Calu3 (cell line): ENCODE results near the gene CD81. TPM values are rescaled to one million over a fixed set of nuclear protein-coding genes. Genes with fewer than 3 reads are reported as not detected.
"Not testable (repeated sequence)": the region's sequence is repeated elsewhere in the genome, so short reads cannot be mapped to it uniquely, and the experiment has no call there.

Experiments used
- BruUV-seq: library from RNA; stranded (reverse); fragments of 400-500 nt; replicated peaks from 2 replicates; lab custom pipeline; 2021; lab: Mats Ljungman, UMichigan
- CTCF ChIA-PET: fragments of 300-600 bp; sonication (Branson Sonifier 250); formaldehyde crosslinking; loops from one replicate; lab custom pipeline; 2022; ENCODE audit warnings: antibody characterized with exemption; lab: Charles Lee
- DNase-seq: peaks from one replicate; pipeline ENCODE4 v3.0.0; 2022
- H3K27ac Mint-ChIP-seq: one replicate; pipeline ENCODE4 v1.8.0; 2022; ENCODE audit warnings: mixed read lengths; ENCODE audit not compliant: unreplicated experiment
- H3K27me3 Mint-ChIP-seq: one replicate; pipeline ENCODE4 v1.8.0; 2022; ENCODE audit warnings: mixed read lengths; ENCODE audit not compliant: unreplicated experiment
- H3K36me3 Mint-ChIP-seq: one replicate; pipeline ENCODE4 v1.8.0; 2022; ENCODE audit warnings: mild to moderate bottlenecking, moderate library complexity, mixed read lengths; ENCODE audit not compliant: insufficient read depth, unreplicated experiment
- H3K4me1 Mint-ChIP-seq: one replicate; pipeline ENCODE4 v1.8.0; 2022; ENCODE audit warnings: mild to moderate bottlenecking, low read depth, mixed read lengths; ENCODE audit not compliant: unreplicated experiment
- H3K4me3 Mint-ChIP-seq: one replicate; pipeline ENCODE4 v1.8.0; 2022; ENCODE audit warnings: mild to moderate bottlenecking, low read depth, moderate library complexity, mixed read lengths; ENCODE audit not compliant: unreplicated experiment
- H3K9me3 Mint-ChIP-seq: one replicate; pipeline ENCODE4 v1.8.0; 2022; ENCODE audit warnings: low read depth, mixed read lengths; ENCODE audit not compliant: unreplicated experiment
- intact Hi-C: fragments of 100-400 bp; cut with micrococcal nuclease; formaldehyde crosslinking; loops from one replicate; pipeline ENCODE4 v1.10.0; 2022; ENCODE audit not compliant: unreplicated experiment
- total RNA-seq: library from RNA; stranded (reverse); gene quantifications from 2 replicates; pipeline ENCODE4 v1.2.3, GENCODE V29; 2022
- TF ChIP-seq, protein P1 (sequence below): fragments of 200-600 bp; IDR thresholded peaks from one replicate; pipeline ENCODE4 v1.8.0; 2022; ENCODE audit warnings: antibody characterized with exemption; ENCODE audit not compliant: unreplicated experiment

Gene CD81
- total RNA-seq, 1 experiment from 2014 or later, result 283 TPM

DNA sequence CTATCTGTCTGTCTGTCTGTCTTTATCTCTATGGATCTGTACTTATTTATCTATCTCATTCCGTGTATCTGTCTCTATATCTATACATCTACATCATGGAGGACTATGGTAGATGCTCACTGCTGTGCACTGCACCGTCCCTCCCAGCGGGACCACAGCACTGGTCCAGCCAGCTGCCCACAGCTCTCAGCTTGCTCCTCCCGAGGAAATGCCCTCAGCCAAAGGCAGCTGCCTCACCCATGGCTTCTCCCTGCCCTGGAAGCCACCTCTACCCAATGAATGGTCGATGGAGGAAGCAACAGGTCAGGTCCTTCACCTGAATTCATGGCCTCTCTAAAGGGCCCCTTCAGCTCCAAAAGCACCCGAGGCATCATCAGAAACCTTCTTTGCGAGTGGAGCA, 14.7 kb upstream of the CD81 start:
- CTCF ChIA-PET, result no interaction called here
- H3K27ac Mint-ChIP-seq, result no peak overlapping the region
- TF ChIP-seq, protein P1, sequence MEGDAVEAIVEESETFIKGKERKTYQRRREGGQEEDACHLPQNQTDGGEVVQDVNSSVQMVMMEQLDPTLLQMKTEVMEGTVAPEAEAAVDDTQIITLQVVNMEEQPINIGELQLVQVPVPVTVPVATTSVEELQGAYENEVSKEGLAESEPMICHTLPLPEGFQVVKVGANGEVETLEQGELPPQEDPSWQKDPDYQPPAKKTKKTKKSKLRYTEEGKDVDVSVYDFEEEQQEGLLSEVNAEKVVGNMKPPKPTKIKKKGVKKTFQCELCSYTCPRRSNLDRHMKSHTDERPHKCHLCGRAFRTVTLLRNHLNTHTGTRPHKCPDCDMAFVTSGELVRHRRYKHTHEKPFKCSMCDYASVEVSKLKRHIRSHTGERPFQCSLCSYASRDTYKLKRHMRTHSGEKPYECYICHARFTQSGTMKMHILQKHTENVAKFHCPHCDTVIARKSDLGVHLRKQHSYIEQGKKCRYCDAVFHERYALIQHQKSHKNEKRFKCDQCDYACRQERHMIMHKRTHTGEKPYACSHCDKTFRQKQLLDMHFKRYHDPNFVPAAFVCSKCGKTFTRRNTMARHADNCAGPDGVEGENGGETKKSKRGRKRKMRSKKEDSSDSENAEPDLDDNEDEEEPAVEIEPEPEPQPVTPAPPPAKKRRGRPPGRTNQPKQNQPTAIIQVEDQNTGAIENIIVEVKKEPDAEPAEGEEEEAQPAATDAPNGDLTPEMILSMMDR, result no peak
- H3K9me3 Mint-ChIP-seq, result no peaks in the 10 kb centered on the region
- H3K4me3 Mint-ChIP-seq, result no peak overlapping the region
- intact Hi-C loops, result no loop called here
- H3K27me3 Mint-ChIP-seq, result peaks cover 70% of the 10 kb centered on the region
- H3K4me1 Mint-ChIP-seq, result no peaks in the 10 kb centered on the region
- no TSS peak for BruUV-seq
- H3K36me3 Mint-ChIP-seq, result no peaks in the 10 kb centered on the region
- no peak for DNase-seq

DNA sequence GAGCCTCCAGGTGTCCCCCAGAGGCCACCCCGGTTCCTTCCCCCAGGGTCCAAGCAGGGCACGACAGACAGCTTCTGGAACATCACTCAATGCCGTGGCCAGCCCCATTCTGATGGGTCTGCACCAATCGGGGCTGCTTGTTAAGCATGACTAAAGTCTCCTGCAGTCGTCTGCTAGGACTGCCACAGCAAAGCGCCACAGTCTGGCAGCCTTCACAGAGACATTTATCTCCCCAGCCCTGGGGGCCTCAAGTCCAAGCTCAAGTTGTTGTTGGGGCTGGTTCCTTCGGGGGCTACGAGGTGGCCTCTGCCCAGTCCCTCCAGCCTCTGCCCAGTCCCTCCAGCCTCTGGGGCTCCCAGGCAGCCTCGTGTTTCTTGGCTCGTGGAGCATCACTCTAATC, 14.0 kb upstream of the CD81 start:
- TF ChIP-seq, protein P1, result no peak
- H3K36me3 Mint-ChIP-seq, result no peaks in the 10 kb centered on the region
- no peak for DNase-seq
- H3K4me1 Mint-ChIP-seq, result no peaks in the 10 kb centered on the region
- H3K27ac Mint-ChIP-seq, result no peak overlapping the region
- no peaks in the 10 kb centered on the region for H3K9me3 Mint-ChIP-seq
- intact Hi-C loops, result no loop called here
- peaks cover 72% of the 10 kb centered on the region for H3K27me3 Mint-ChIP-seq
- CTCF ChIA-PET, result no interaction called here
- no TSS peak for BruUV-seq
- H3K4me3 Mint-ChIP-seq, result no peak overlapping the region

DNA sequence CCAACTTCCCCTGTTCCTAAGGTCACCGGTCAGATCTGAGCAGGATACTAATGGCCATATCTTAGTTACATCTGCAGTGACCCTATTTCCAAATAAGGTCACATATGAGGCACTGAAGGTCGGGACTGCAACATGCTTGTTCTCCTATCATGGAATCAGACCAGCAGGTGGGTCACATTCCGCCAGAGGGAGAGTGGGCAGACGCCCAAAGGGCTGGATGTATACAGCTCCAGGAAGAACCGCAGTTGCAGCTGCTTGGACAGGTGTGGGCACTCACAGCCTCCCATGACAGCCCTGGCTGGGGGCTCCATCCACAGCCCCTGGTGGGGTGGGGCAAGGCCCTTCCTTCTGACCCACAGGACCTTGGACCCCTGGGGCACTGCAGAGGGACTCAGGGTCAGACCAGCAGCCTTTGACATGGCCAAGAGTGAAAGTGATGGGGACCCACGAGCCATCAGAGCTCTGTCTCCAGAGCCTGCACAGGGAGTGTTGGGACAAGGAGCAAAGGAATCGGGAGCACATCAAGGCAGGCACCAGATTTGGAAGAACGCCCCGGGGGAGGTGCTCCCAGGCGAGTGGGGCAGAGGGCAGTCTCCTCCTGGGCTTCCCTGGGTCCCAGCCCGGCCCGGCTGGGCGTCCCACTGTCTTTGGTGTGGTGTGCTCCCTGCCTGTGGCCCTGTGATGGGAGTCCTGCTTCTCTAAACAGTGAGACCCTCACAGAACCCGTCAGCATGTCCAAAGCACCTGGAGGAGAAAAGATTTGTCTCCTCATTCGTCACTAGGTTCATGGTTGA, 13.3 kb upstream of the CD81 start:
- CTCF ChIA-PET, result no interaction called here
- intact Hi-C loops, result no loop called here

DNA sequence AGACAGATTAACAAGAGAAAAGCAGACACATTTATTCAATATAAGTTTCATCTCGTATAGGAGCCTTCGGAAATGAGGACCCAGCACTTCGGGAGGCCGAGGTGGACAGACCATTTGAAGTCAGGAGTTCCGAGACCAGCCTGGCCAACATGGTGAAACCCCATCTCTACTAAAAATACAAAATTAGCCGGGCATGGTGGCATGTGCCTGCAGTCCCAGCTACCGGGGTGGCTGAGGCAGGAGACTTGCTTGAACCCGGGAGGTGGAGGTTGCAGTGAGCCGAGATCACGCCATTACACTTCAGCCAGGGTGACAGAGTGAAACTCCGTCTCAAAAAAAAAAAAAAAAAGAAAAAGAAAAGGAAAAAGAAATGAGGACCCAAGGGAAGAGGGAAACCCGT, 12.7 kb upstream of the CD81 start:
- H3K27ac Mint-ChIP-seq, H3K9me3 Mint-ChIP-seq, H3K4me3 Mint-ChIP-seq, intact Hi-C loops, CTCF ChIA-PET, BruUV-seq, DNase-seq, H3K4me1 Mint-ChIP-seq, H3K36me3 Mint-ChIP-seq: not testable (repeated sequence)
- H3K27me3 Mint-ChIP-seq, result peaks cover 63% of the 10 kb centered on the region

More for the DNA sequence above, 13.3 kb upstream of the CD81 start:
- H3K36me3 Mint-ChIP-seq, result no peaks in the 10 kb centered on the region
- H3K27ac Mint-ChIP-seq, result no peak overlapping the region
- H3K4me1 Mint-ChIP-seq, result no peaks in the 10 kb centered on the region
- H3K4me3 Mint-ChIP-seq, result no peak overlapping the region
- no peak for DNase-seq
- H3K9me3 Mint-ChIP-seq, result no peaks in the 10 kb centered on the region
- TF ChIP-seq, protein P1, result no peak
- H3K27me3 Mint-ChIP-seq, result peaks cover 69% of the 10 kb centered on the region
- no TSS peak for BruUV-seq

DNA sequence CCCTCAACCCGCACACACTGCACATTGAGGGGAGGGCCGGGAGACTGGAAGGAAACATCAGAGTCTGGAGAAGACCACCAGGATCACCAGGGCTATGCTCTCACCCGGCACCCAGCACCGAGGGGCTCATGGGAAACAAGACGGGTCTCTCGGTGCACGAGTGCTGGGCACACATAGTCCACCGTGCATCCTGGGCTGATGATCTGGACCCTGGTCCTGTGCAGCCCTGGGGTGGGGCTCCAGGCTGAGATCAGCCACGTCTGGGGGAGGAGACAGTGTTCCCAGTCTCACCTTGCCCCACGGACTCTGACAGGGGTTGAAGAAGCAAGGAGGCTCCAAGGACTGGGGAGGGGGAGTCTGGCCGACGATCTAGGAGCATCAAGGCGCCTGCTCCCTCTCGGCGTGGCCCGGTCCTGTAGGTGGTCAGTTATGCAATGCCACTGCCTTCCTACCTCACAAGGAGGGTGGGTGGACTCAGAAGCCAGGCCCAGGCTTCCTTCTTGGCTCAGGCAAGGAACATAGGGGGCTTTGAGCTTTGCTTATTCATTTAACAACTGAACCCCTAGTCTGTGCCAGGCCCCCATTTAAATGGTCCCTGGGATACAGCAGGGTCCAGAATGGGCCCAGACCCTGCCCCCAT, 11.4 kb upstream of the CD81 start:
- TF ChIP-seq, protein P1, result no peak
- Mint-ChIP-seq H3K9me3 (no peaks in the 10 kb centered on the region), H3K27me3 (peaks cover 61% of the 10 kb centered on the region), H3K4me3 (no peak overlapping the region), H3K4me1 (no peaks in the 10 kb centered on the region), H3K36me3 (no peaks in the 10 kb centered on the region), H3K27ac (no peak overlapping the region)
- intact Hi-C loops, result no loop called here
- no TSS peak for BruUV-seq
- DNase-seq, result no peak
- CTCF ChIA-PET, result no interaction called here
